Testis (tissue), 3 donors: ENCODE data around the gene NCKAP5. TPM values are rescaled to one million over a fixed set of nuclear protein-coding genes. Genes with fewer than 3 reads are reported as not detected.

Experiments used
- DNase-seq: peaks from one replicate; pipeline ENCODE4 v3.0.0-alpha.2; 2019
- H3K27ac ChIP-seq, 2 donors: fragments of 200-600 bp; sonication (generic); one replicate each; pipeline ENCODE4 v1.5.1; 2019
- H3K27me3 ChIP-seq: fragments of 200-600 bp; sonication (generic); one replicate; pipeline ENCODE4 v1.5.1; 2019
- H3K36me3 ChIP-seq: fragments of 200-600 bp; sonication (generic); one replicate; pipeline ENCODE4 v1.5.1; 2017; ENCODE audit warnings: low read depth; ENCODE audit errors: missing control alignments
- H3K4me1 ChIP-seq: fragments of 200-600 bp; sonication (generic); one replicate; pipeline ENCODE4 v1.5.1; 2019
- H3K4me3 ChIP-seq, 2 donors: fragments of 200-600 bp; sonication (generic); one replicate each; pipeline ENCODE4 v1.5.1; 2017 to 2019
- H3K9me3 ChIP-seq: fragments of 200-600 bp; sonication (generic); one replicate; pipeline ENCODE4 v1.5.1; 2017
- CTCF ChIP-seq, 3 experiments: fragments of 450-650 bp in 2 of 3; fragments of 200-600 bp in 1 of 3; sonication (generic) in 1 of 3; IDR thresholded peaks; one replicate each; pipeline ENCODE4 v1.5.1; 2016 to 2019; ENCODE audit warnings: antibody characterized with exemption in 3 of 3, mild to moderate bottlenecking in 2 of 3, moderate library complexity in 1 of 3
- POLR2A ChIP-seq: fragments of 450-650 bp; IDR thresholded peaks from one replicate; pipeline ENCODE4 v1.6.1; 2017; ENCODE audit warnings: antibody characterized with exemption, mild to moderate bottlenecking, moderate library complexity
- WGBS, 2 donors: methylation state at CpG; one replicate each; pipeline ENCODE4 v1.1.5; 2018; 5-methylcytosine and 5-hydroxymethylcytosine counted together
- intact Hi-C: fragments of 100-400 bp; cut with DNase I; formaldehyde crosslinking; loops from one replicate; pipeline ENCODE4 v1.15.1; 2023; ENCODE audit warnings: low total_unique reads
- polyA plus RNA-seq: library from polyadenylated mRNA; stranded (reverse); fragments of 350-450 nt; fragmentation: Illumina TruSeq; extraction: RNeasy Lipid Tissue Mini Kit (QIAGEN cat#74804); gene quantifications from one replicate; pipeline ENCODE4 v1.2.3, GENCODE V29; 2014; ENCODE audit warnings: low read depth, low replicate concordance; ENCODE audit not compliant: insufficient read depth
- total RNA-seq, 2 donors: library from RNA; depleted of rRNA; stranded (reverse); fragments of >200 nt; gene quantifications; one replicate each; pipeline ENCODE4 v1.2.3, GENCODE V29; 2016

Gene NCKAP5
- total and polyA plus RNA-seq, 3 donors from 2014 or later: 3.0 to 7.6 (median 6.3) TPM

DNA sequence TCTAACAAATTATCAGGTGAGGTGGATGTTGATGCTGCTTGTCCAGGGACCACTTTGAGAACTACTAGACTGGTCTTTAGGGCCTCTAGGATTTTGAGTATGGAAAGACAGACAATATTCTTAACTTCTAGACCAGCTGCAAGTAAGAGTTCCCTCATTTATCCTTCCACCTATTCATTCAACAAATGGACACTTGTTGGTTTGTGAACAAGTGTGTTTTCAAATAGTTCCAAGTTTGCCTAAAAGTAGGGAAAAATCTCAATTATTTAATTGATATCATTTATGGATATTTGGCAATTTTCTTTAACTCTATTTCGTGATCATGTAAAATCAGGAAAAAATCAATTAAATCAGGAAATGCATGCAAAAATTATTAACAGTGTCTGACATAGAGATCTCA is 245.4 kb downstream of the NCKAP5 start:
- no peak for TF ChIP-seq CTCF (IDR thresholded peaks at IDR 0.05)
- TF ChIP-seq POLR2A: no peak

DNA sequence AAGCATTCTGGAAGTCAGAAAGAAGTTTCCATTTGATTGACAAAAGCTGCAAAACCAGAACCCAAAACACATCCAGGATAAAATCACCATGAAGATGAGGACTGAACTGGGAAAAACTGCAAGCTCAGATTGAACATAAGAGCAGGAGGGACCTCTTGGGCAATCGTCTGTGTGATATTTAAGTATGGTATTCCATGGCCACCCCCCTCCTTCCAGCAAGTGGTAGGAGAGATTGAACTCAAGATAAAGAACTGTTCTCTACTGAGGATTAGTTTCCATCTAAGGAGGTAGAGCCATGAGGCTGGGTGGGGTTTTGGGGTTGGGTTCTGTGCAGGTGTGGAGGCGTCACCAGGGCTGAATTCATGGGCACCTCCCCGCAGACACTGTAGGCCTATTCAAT is 251.1 kb downstream of the NCKAP5 start:
- Histone ChIP-seq H3K27me3 (no peaks in the 10 kb centered on the region), H3K36me3 (no peaks in the 10 kb centered on the region), H3K9me3 (no peaks in the 10 kb centered on the region), H3K27ac (no peak overlapping the region), H3K4me1 (no peaks in the 10 kb centered on the region), H3K4me3 (no peak overlapping the region)
- WGBS, 2 donors: 86 to 91% methylated on average over 3 of the region's 3 CpGs
- no peak for TF ChIP-seq CTCF (IDR thresholded peaks at IDR 0.05)
- no peak for TF ChIP-seq POLR2A
- intact Hi-C loops: no loop called here
- DNase-seq: no peak

More for the DNA sequence above, 245.4 kb downstream of the NCKAP5 start:
- Histone ChIP-seq H3K9me3 (no peaks in the 10 kb centered on the region), H3K4me1 (no peaks in the 10 kb centered on the region), H3K36me3 (no peaks in the 10 kb centered on the region), H3K4me3 (no peak overlapping the region), H3K27ac (no peak overlapping the region), H3K27me3 (no peaks in the 10 kb centered on the region)
- 83 to 88% methylated on average over 1 of the region's 1 CpG for WGBS, 2 donors
- no peak for DNase-seq
- intact Hi-C loops: no loop called here

GRCh38 chr2:133316557-133316956 is 251.7 kb downstream of the NCKAP5 start:
- WGBS, 2 donors: 89% methylated on average over 2 of the region's 2 CpGs
- no peak overlapping the region for H3K4me3 ChIP-seq
- intact Hi-C loops: no loop called here
- H3K36me3 ChIP-seq: no peaks in the 10 kb centered on the region
- H3K27me3 ChIP-seq: no peaks in the 10 kb centered on the region
- H3K4me1 ChIP-seq: no peaks in the 10 kb centered on the region
- H3K9me3 ChIP-seq: no peaks in the 10 kb centered on the region
- no peak overlapping the region for H3K27ac ChIP-seq
- TF ChIP-seq POLR2A (no peak), CTCF (IDR thresholded peaks at IDR 0.05) (no peak)
- no peak for DNase-seq

- 90 to 94% methylated on average over 6 of the region's 6 CpGs for WGBS, 2 donors
- Histone ChIP-seq H3K27me3 (no peaks in the 10 kb centered on the region), H3K4me1 (no peaks in the 10 kb centered on the region), H3K27ac (no peak overlapping the region), H3K9me3 (no peaks in the 10 kb centered on the region), H3K36me3 (no peaks in the 10 kb centered on the region), H3K4me3 (no peak overlapping the region)
- TF ChIP-seq CTCF (IDR thresholded peaks at IDR 0.05): no peak
- DNase-seq: no peak
- intact Hi-C loops: no loop called here
Measured at GRCh38 chr2:133315280-133315679, 253.0 kb downstream of the NCKAP5 start.

GRCh38 chr2:133314795-133315194 is 253.5 kb downstream of the NCKAP5 start:
- Histone ChIP-seq H3K27ac (no peak overlapping the region), H3K4me1 (no peaks in the 10 kb centered on the region), H3K9me3 (no peaks in the 10 kb centered on the region), H3K27me3 (no peaks in the 10 kb centered on the region), H3K4me3 (no peak overlapping the region), H3K36me3 (no peaks in the 10 kb centered on the region)
- DNase-seq: no peak
- intact Hi-C loops: no loop called here
- TF ChIP-seq POLR2A (no peak), CTCF (IDR thresholded peaks at IDR 0.05) (no peak)
- 92 to 95% methylated on average over 4 of the region's 4 CpGs for WGBS, 2 donors
